LNCAP (cell line): ENCODE data around the gene MAPK8.

Experiments
- CTCF ChIP-seq: fragments of 450-650 bp; IDR thresholded peaks from 2 replicates; pipeline ENCODE4 v1.5.1; 2017; ENCODE audit warnings: mild to moderate bottlenecking

Gene MAPK8

GRCh38 chr10:48484911-48485310, 178.4 kb downstream of the MAPK8 start:
- no peak for TF ChIP-seq CTCF

- no peak for TF ChIP-seq CTCF
Observed at GRCh38 chr10:48485711-48486110, 179.2 kb downstream of the MAPK8 start.

GRCh38 chr10:48487244-48487643, 180.8 kb downstream of the MAPK8 start:
- no peak for TF ChIP-seq CTCF
